ENCODE results near the gene GGT6.
A peak's percentile ranks its signal among the peaks of the same experiment; 100 is the strongest.
"Not testable (repeated sequence)": the region's sequence is repeated elsewhere in the genome, so short reads cannot be mapped to it uniquely, and the experiment has no call there.

GGT6 gene

GRCh38 chr17:4593021-4593421 is 32.6 kb upstream of the GGT6 start:
- Mint-ChIP-seq H3K27me3 (ENCODE audit: low read depth) (peaks cover 4% of the 10 kb centered on the region), H3K27ac (peak overlapping the region; percentile 63 to 83 (median 65)), H3K9me3 (no peaks in the 10 kb centered on the region), H3K36me3 (ENCODE audit: low read depth) (peaks cover 11% of the 10 kb centered on the region), H3K4me3 (no peak overlapping the region), H3K4me1 (peaks cover 38% of the 10 kb centered on the region)
- TF ChIP-seq CTCF (IDR thresholded peaks at IDR 0.05; ENCODE audit: unreplicated experiment in 3 of 3), result no peak

DNA sequence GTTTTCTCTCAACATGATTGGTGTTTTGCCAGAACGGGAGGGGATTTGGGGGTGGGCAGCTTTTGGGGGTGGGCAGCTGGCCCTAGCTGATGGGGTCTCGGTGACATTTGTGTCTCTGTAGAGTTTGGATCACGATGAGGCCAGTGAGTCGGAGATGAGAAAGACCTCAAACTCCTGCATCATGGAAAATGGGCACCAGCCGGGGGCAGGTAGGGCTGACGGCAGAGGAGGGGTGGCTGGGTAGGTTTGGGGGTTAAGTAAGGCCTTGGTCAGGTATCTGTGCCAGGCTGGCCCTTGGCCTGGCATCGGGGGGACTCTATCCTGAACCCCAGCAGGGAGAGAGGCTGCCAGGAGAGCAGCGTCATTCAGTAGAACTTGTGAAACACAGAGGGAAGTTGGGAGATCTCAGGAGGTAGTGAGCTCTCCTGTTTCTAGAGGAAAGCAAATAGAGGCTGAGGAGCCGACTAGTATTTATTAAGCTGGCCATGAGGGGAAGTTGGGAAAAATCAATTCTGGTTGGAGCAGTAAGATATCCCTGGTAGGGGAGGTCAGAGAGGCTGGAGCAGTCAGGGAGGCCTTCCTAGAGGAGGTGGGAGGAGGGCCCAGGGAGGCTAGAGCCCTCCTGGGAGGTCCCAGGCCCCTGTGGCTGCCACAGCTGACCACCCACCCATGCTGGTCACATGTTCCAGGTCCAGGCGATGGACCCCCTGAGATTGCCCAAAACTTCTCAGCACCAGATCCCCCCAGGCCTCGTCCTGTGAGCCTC is 32.0 kb upstream of the GGT6 start:
- no peak for TF ChIP-seq CTCF (IDR thresholded peaks at IDR 0.05; ENCODE audit: unreplicated experiment in 3 of 3)
- Mint-ChIP-seq H3K36me3 (ENCODE audit: low read depth) (peaks cover 8% of the 10 kb centered on the region), H3K4me3 (no peak overlapping the region), H3K9me3 (no peaks in the 10 kb centered on the region), H3K27ac (peak overlapping the region in 2 of 3 experiments; percentile 52 to 86), H3K27me3 (ENCODE audit: low read depth) (peaks cover 4% of the 10 kb centered on the region), H3K4me1 (peaks cover 38% of the 10 kb centered on the region)

DNA sequence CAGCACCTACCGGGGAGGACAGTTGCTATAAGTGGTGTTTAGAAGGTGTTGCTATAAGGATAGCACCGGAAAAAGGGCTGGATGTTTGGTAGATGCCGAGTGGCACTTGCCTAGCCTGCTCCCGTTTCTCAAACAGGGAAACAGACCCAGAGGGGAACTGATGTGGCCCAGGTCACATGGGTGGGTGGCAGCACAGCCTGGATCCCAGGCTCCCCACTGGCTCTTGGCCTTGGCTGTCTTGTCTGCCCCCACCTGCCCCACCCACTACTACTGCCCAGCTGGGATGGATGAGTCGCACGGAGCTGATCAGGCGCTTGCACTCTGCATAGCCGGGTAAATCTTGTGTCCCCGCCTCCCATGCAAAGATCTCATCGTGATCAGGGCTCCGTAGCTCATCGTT is 31.2 kb upstream of the GGT6 start:
- H3K9me3 Mint-ChIP-seq, result no peaks in the 10 kb centered on the region
- peaks cover 9% of the 10 kb centered on the region for H3K36me3 Mint-ChIP-seq (ENCODE audit: low read depth)
- H3K27me3 Mint-ChIP-seq (ENCODE audit: low read depth), result peaks cover 4% of the 10 kb centered on the region
- no peak for TF ChIP-seq CTCF (IDR thresholded peaks at IDR 0.05; ENCODE audit: unreplicated experiment in 3 of 3)
- H3K4me1 Mint-ChIP-seq, result peaks cover 40% of the 10 kb centered on the region
- no peak overlapping the region for H3K27ac Mint-ChIP-seq
- H3K4me3 Mint-ChIP-seq, result no peak overlapping the region

DNA sequence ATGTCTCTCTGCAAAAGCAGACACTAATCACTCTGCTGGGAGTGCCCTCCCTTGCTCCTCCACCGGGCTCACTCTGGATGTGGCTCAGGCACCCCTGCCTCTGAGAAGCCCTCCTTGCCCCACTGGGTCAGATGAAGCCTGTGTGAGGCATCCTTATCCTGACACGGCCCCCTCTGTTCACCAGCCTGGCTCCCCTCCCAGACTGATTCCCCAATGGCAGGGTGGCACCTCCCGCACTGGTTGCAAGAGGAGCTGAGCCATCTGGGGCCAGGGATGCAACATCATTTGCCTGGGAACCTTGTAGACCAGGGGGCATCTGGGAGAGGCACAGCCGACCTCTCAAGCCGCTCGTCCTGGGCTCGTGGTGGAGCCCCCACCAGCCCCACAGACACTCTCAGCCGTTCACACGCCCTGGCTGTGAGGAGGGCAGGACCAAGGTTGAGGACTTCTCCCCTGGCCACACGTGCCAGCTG is 30.6 kb upstream of the GGT6 start:
- no peaks in the 10 kb centered on the region for H3K9me3 Mint-ChIP-seq
- peaks cover 46% of the 10 kb centered on the region for H3K4me1 Mint-ChIP-seq
- H3K27me3 Mint-ChIP-seq (ENCODE audit: low read depth), result peaks cover 7% of the 10 kb centered on the region
- no peak overlapping the region for H3K4me3 Mint-ChIP-seq
- peak overlapping the region in 2 of 3 experiments; percentile 8 for H3K27ac Mint-ChIP-seq
- no peak for TF ChIP-seq CTCF (IDR thresholded peaks at IDR 0.05; ENCODE audit: unreplicated experiment in 3 of 3)
- peaks cover 13% of the 10 kb centered on the region for H3K36me3 Mint-ChIP-seq (ENCODE audit: low read depth)

GRCh38 chr17:4590042-4590441 is 29.7 kb upstream of the GGT6 start:
- H3K27me3 Mint-ChIP-seq (ENCODE audit: low read depth), result peaks cover 17% of the 10 kb centered on the region
- H3K9me3 Mint-ChIP-seq, result not testable (repeated sequence)
- peak overlapping the region in 2 of 3 experiments; percentile 6 to 58 for H3K4me3 Mint-ChIP-seq
- H3K36me3 Mint-ChIP-seq (ENCODE audit: low read depth), result peaks cover 12% of the 10 kb centered on the region
- peak overlapping the region in 2 of 3 experiments; percentile 25 to 70 for H3K27ac Mint-ChIP-seq
- peaks cover 54% of the 10 kb centered on the region for H3K4me1 Mint-ChIP-seq

DNA sequence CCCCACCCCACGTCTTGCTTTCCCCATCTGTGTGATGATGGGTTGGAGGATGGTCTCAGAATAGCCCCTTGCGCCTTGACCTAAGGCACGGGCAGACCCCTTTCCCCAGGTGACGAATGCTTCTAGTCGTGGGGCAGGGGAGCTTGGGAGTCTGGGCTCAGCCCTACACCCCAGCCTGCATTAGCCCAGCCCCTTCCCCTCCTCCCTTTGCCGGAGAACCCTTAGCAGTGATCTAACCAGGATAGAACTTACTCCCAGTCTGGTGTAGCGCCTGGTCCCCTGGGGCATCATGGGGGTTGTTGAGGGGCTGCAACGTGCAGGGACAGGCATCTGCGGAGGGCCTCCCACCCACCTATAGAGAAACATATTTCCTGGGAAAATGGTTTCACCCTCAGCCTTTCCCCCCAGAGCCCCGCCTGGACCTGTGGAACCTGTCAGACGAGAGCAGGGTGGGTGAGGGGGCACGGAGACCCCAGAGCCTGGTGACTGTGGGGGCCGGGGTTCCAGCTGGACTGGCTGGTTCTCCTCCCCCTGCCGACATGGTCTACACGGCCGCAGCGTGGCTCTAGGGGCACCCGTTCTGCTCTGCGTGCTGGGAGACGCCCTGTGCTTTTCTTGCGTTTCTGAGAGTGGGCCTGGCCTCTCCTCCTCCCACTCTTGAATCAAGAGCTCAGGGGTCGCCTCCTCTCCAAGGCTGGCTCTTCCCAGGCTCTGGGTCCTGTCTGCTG is 28.7 kb upstream of the GGT6 start:
- Mint-ChIP-seq H3K4me1 (peaks cover 54% of the 10 kb centered on the region), H3K9me3 (no peaks in the 10 kb centered on the region), H3K4me3 (peak overlapping the region in 2 of 3 experiments; percentile 38 to 58), H3K27me3 (ENCODE audit: low read depth) (peaks cover 17% of the 10 kb centered on the region), H3K36me3 (ENCODE audit: low read depth) (peaks cover 10% of the 10 kb centered on the region), H3K27ac (peak overlapping the region; percentile 37 to 71 (median 69))
- TF ChIP-seq CTCF (IDR thresholded peaks at IDR 0.05; ENCODE audit: unreplicated experiment in 3 of 3), result no peak
